Spleen (tissue), 11 donors: ENCODE results near the gene LYPLA2. TPM values are rescaled to one million over a fixed set of nuclear protein-coding genes. Genes with fewer than 3 reads are reported as not detected.

ENCODE experiments used
- DNase-seq: peaks from one replicate; pipeline ENCODE4 v3.0.0-alpha.2; 2020
- H3K27ac ChIP-seq, 8 donors: fragments of 200-600 bp; sonication (generic) in 7 of 8; 1 replicate in 4 of 8; 2 replicates in 4 of 8; pipeline versions ENCODE4 v1.5.0 to v1.8.0; 2016 to 2021; ENCODE audit warnings: inconsistent platforms in 4 of 8, mild to moderate bottlenecking in 4 of 8, moderate library complexity in 1 of 8
- H3K27me3 ChIP-seq, 7 donors: fragments of 200-600 bp; sonication (generic) in 6 of 7; replicated peaks in 1 of 7; 1 replicate in 4 of 7; 2 replicates in 3 of 7; pipeline versions ENCODE4 v1.5.0 to v1.8.0; 2016 to 2021; ENCODE audit warnings: inconsistent platforms in 3 of 7, mild to moderate bottlenecking in 1 of 7
- H3K36me3 ChIP-seq, 6 donors: fragments of 200-600 bp; sonication (generic) in 5 of 6; 1 replicate in 4 of 6; 2 replicates in 2 of 6; pipeline versions ENCODE4 v1.5.0 to v1.8.0; 2016 to 2021; ENCODE audit warnings: inconsistent platforms in 2 of 6
- H3K4me1 ChIP-seq, 6 donors: fragments of 200-600 bp; sonication (generic) in 5 of 6; 1 replicate in 3 of 6; 2 replicates in 3 of 6; pipeline versions ENCODE4 v1.5.0 to v1.8.0; 2016 to 2021; ENCODE audit warnings: inconsistent platforms in 3 of 6
- H3K4me3 ChIP-seq, 8 donors: fragments of 200-600 bp; sonication (generic) in 7 of 8; 1 replicate in 4 of 8; 2 replicates in 4 of 8; pipeline versions ENCODE4 v1.5.0 to v1.8.0; 2016 to 2021; ENCODE audit warnings: inconsistent platforms in 4 of 8, mild to moderate bottlenecking in 4 of 8, moderate library complexity in 2 of 8
- H3K9me3 ChIP-seq, 8 donors: fragments of 200-600 bp; sonication (generic) in 7 of 8; 1 replicate in 4 of 8; 2 replicates in 4 of 8; pipeline versions ENCODE4 v1.5.0 to v1.8.0; 2016 to 2021; ENCODE audit warnings: inconsistent platforms in 4 of 8
- POLR2A ChIP-seq, 3 donors: fragments of 450-650 bp; IDR thresholded peaks; one replicate each; pipeline ENCODE4 v1.5.1; 2017; ENCODE audit warnings: antibody characterized with exemption in 3 of 3, mild to moderate bottlenecking in 1 of 3
- POLR2AphosphoS5 ChIP-seq, 3 donors: sonication (generic); formaldehyde crosslinking; IDR thresholded peaks; one replicate each; pipeline ENCODE4 v1.5.1; 2017; ENCODE audit warnings: antibody characterized with exemption in 3 of 3
- WGBS, 5 donors: extraction: QIAGEN DNeasy Blood & Tissue Kit in 3 of 5; methylation state at CpG; one replicate each; pipeline versions ENCODE4 v1.1.5 to v1.1.7; 2013 to 2018; 5-methylcytosine and 5-hydroxymethylcytosine counted together
- intact Hi-C: fragments of 100-400 bp; cut with DNase I; formaldehyde crosslinking; loops from one replicate; pipeline ENCODE4 v1.15.0; 2023; ENCODE audit warnings: low total_unique reads
- polyA plus RNA-seq, 3 donors: library from polyadenylated mRNA; stranded (reverse); fragments of 200-250 nt; gene quantifications; one replicate each; pipeline ENCODE4 v1.2.1, GENCODE V29; 2013
- total RNA-seq, 7 donors: library from RNA; depleted of rRNA in 3 of 7; stranded (reverse); fragments of >200 nt in 3 of 7; fragmentation: NEBNext Ultra II Directional in 4 of 7; extraction: Animal tissue kit (Norgen Biotek cat#: 25700) in 4 of 7; gene quantifications; one replicate each; pipeline versions ENCODE4 v1.1.0 to v1.2.1, GENCODE V29; 2016 to 2021
- TF ChIP-seq, protein P1 (sequence below), 11 experiments: fragments of 200-600 bp in 7 of 11; fragments of 450-650 bp in 4 of 11; sonication (generic) in 4 of 11; IDR thresholded peaks in 8 of 11; conservative IDR thresholded peaks in 3 of 11; 1 replicate in 7 of 11; 2 replicates in 4 of 11; pipeline versions ENCODE4 v1.4.0 to v1.8.0; 2016 to 2021; ENCODE audit warnings: antibody characterized with exemption in 11 of 11, inconsistent platforms in 4 of 11, mild to moderate bottlenecking in 1 of 11
- donor health status: healthy with polysubstance abuse.
- donor health status: DM: no; HTN: no; CAD: no; lungs with moderate emphysema.
- donor health status: DM: no; HTN: no; CAD: no.
- donor health status: Bipolar disorder and iron deficiency.
- donor health status: healthy.
- donor health status: DM: no; HTN: no; CAD: no.
- donor health status: DM: yes; HTN: yes; CAD: no.

LYPLA2 gene
- total and polyA plus RNA-seq, 10 donors = 46.9 to 87.5 (median 55.8) TPM

DNA sequence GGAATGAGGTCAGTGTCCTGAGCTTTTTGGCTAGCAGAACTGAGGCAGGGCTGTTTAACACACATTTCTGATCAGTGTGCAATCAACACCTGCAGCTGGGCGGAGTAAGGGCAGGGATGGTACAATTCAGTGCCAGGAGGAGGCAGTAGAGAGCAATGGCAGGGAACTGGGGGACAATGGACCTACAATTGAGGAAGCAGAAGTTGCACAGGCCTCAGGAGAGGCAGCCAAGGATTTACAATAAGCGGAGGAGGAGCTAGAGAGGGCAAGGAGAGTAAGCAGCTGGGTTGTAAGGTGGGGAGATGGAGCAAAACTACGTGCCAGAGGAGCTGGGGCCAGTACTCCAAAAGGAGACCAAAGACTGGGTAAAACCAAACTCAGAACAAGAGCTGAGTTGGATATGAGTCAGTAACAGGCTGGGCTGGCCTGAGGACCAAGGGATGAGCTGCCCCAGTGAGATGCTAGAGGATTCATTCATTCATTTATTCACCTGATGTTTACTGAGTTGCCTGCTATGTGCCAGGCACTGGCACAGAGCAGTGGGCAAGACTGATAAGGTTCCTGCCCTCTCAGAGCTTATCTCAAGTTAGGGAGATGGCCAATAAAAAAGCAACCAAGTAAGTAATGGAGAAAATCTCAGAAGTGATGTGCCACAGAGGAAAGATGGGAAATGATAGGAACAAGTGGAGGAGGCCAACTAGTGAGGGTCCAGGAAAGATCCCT lies 20.0 kb downstream of the LYPLA2 start:
- H3K4me1 ChIP-seq = peaks cover 0 to 42% (median 26%) of the 10 kb centered on the region in 6 donors
- peak; percentile 84 for DNase-seq
- H3K9me3 ChIP-seq = no peaks in the 10 kb centered on the region
- intact Hi-C loops = loop anchor here (5.0 kb wide), 1 partner anchor 106 kb away; no protein-coding TSS in a partner anchor
- H3K36me3 ChIP-seq = peaks cover 0 to 81% (median 43%) of the 10 kb centered on the region in 6 donors
- H3K4me3 ChIP-seq = no peak overlapping the region
- peak in 1 of 3 donors; percentile 59 for TF ChIP-seq POLR2AphosphoS5 (IDR thresholded peaks at IDR 0.05)
- TF ChIP-seq POLR2A (IDR thresholded peaks at IDR 0.05) = no peak
- TF ChIP-seq, protein P1, sequence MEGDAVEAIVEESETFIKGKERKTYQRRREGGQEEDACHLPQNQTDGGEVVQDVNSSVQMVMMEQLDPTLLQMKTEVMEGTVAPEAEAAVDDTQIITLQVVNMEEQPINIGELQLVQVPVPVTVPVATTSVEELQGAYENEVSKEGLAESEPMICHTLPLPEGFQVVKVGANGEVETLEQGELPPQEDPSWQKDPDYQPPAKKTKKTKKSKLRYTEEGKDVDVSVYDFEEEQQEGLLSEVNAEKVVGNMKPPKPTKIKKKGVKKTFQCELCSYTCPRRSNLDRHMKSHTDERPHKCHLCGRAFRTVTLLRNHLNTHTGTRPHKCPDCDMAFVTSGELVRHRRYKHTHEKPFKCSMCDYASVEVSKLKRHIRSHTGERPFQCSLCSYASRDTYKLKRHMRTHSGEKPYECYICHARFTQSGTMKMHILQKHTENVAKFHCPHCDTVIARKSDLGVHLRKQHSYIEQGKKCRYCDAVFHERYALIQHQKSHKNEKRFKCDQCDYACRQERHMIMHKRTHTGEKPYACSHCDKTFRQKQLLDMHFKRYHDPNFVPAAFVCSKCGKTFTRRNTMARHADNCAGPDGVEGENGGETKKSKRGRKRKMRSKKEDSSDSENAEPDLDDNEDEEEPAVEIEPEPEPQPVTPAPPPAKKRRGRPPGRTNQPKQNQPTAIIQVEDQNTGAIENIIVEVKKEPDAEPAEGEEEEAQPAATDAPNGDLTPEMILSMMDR (IDR thresholded peaks at IDR 0.05 in 8 of 11, conservative IDR thresholded peaks at IDR 0.05 in 3 of 11) = peak; percentile 54 to 87 (median 83)
- 37 to 64% (median 49%) methylated on average over 3 of the region's 3 CpGs for WGBS, 5 donors
- peak overlapping the region in 5 of 8 donors; percentile 47 to 77 (median 66) for H3K27ac ChIP-seq
- H3K27me3 ChIP-seq = no peaks in the 10 kb centered on the region

DNA sequence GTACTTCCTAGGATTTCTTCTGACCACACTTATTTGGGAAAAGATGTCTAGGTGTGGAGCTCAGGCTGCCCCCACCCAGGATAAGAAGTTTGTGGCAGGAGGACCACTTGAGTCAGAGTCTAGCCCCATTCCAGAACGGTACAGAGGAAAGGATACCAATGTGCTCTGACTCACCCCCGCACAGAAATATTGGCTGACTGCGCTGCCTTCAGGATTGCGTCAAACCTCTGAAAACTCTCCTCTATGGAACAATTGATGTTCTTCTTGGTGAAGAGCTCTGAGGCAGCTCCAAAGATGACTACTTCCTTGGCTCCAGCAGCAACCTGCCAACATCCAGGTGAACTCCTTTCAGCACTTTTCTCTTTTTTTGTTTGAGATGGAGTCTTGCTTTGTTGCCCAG lies 23.1 kb downstream of the LYPLA2 start:
- no peak for DNase-seq
- Histone ChIP-seq H3K27me3 (no peaks in the 10 kb centered on the region), H3K4me1 (peaks cover 0 to 27% (median 23%) of the 10 kb centered on the region in 6 donors), H3K4me3 (no peak overlapping the region), H3K9me3 (no peaks in the 10 kb centered on the region), H3K27ac (no peak overlapping the region), H3K36me3 (peaks cover 0 to 84% (median 59%) of the 10 kb centered on the region in 6 donors)
- intact Hi-C loops = loop anchor here (5.0 kb wide), 1 partner anchor 103 kb away; no protein-coding TSS in a partner anchor
- TF ChIP-seq POLR2A (IDR thresholded peaks at IDR 0.05) (no peak), POLR2AphosphoS5 (IDR thresholded peaks at IDR 0.05) (no peak)
- TF ChIP-seq, protein P1 (IDR thresholded peaks at IDR 0.05 in 8 of 11, conservative IDR thresholded peaks at IDR 0.05 in 3 of 11) = no peak
- 90 to 97% (median 94%) methylated on average over 4 of the region's 4 CpGs for WGBS, 5 donors

DNA sequence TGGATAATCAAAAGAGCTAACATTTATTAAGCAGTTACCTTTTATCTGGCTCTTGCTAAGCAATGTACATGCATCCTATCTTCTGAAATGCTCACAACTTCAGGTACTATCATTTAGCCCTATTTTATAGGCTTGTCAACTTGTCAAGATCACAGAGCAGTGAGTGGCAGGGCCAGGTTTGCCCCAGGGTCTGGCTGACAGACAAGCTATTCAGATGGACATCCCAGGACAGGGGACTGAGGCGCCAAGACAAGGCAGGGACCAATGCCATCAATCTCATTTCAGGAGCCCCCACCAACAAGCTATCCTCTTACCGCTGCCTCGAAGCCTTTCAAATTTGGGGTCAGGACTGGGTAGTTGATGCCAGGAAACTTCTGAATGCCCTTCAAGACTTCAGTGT lies 25.4 kb downstream of the LYPLA2 start:
- TF ChIP-seq, protein P1 (IDR thresholded peaks at IDR 0.05 in 8 of 11, conservative IDR thresholded peaks at IDR 0.05 in 3 of 11) = no peak
- TF ChIP-seq POLR2A (IDR thresholded peaks at IDR 0.05) = no peak
- intact Hi-C loops = no loop called here
- no peak for DNase-seq
- H3K27me3 ChIP-seq = no peaks in the 10 kb centered on the region
- no peak overlapping the region for H3K4me3 ChIP-seq
- H3K36me3 ChIP-seq = peaks cover 0 to 90% (median 68%) of the 10 kb centered on the region in 6 donors
- no peaks in the 10 kb centered on the region for H3K9me3 ChIP-seq
- H3K4me1 ChIP-seq = peaks cover 0 to 6% (median 2%) of the 10 kb centered on the region in 6 donors
- H3K27ac ChIP-seq = no peak overlapping the region
- 61 to 97% (median 94%) methylated on average over 3 of the region's 3 CpGs for WGBS, 5 donors

DNA sequence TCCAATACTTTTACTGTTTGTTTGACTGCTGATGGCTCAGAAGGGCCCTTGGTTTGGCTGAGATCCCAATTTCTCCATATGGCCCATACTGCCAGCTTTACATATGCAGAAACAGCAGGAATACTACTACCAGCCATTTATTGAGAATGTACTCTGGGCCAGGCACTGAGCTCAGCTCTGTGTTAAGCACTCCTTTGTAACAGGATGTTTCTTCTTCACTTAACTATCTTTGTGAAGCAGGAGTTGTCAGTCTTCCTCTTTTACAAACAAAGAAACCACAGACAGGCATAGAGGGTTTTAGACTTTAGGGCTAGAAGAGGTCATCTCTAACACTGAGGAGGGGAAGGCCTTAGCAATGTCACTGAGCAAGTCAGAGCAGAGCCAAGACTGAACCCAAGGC lies 26.0 kb downstream of the LYPLA2 start:
- intact Hi-C loops = no loop called here
- H3K36me3 ChIP-seq = peaks cover 0 to 85% (median 66%) of the 10 kb centered on the region in 6 donors
- no peak for DNase-seq

More for the DNA sequence above, 26.0 kb downstream of the LYPLA2 start:
- peaks cover 0 to under 1% (median 0%) of the 10 kb centered on the region in 6 donors for H3K4me1 ChIP-seq
- no peak overlapping the region for H3K27ac ChIP-seq
- TF ChIP-seq, protein P1 (IDR thresholded peaks at IDR 0.05 in 8 of 11, conservative IDR thresholded peaks at IDR 0.05 in 3 of 11) = no peak
- TF ChIP-seq POLR2AphosphoS5 (IDR thresholded peaks at IDR 0.05) = no peak
- TF ChIP-seq POLR2A (IDR thresholded peaks at IDR 0.05) = no peak
- no peak overlapping the region for H3K4me3 ChIP-seq
- no peaks in the 10 kb centered on the region for H3K9me3 ChIP-seq
- no peaks in the 10 kb centered on the region for H3K27me3 ChIP-seq
